ENCODE data around the gene ROMO1.
"Not testable (repeated sequence)": the region's sequence is repeated elsewhere in the genome, so short reads cannot be mapped to it uniquely, and the experiment has no call there.

The ROMO1 gene

GRCh38 chr20:35729836-35730582, 30.8 kb downstream of the ROMO1 start:
- no peak for DNase-seq (ENCODE audit: low read depth, low spot score)

- DNase-seq (ENCODE audit: low read depth, low spot score), result no peak
These were observed 31.6 kb downstream of the ROMO1 start for GRCh38 chr20:35730583-35731468.

- no peak for DNase-seq (ENCODE audit: low read depth, low spot score)
These were observed 32.2 kb downstream of the ROMO1 start for GRCh38 chr20:35731469-35731788.

- DNase-seq (ENCODE audit: low read depth, low spot score), result no peak
These were observed 32.8 kb downstream of the ROMO1 start for GRCh38 chr20:35731862-35732643.

GRCh38 chr20:35732644-35732982, 33.4 kb downstream of the ROMO1 start:
- DNase-seq (ENCODE audit: low read depth, low spot score), result no peak

GRCh38 chr20:35734374-35734773, 35.2 kb downstream of the ROMO1 start:
- DNase-seq (ENCODE audit: low read depth, low spot score), result no peak

GRCh38 chr20:35734777-35735649, 35.8 kb downstream of the ROMO1 start:
- DNase-seq (ENCODE audit: low read depth, low spot score), result no peak

- no peak for DNase-seq (ENCODE audit: low read depth, low spot score)
These were observed 36.7 kb downstream of the ROMO1 start for GRCh38 chr20:35735826-35736470.

- DNase-seq (ENCODE audit: low read depth, low spot score), result no peak
These were observed 38.7 kb downstream of the ROMO1 start for GRCh38 chr20:35737865-35738333.

GRCh38 chr20:35738410-35739179, 39.4 kb downstream of the ROMO1 start:
- no peak for DNase-seq (ENCODE audit: low read depth, low spot score)

- DNase-seq (ENCODE audit: low read depth, low spot score), result no peak
These were observed 40.3 kb downstream of the ROMO1 start for GRCh38 chr20:35739294-35740163.

- peak; percentile 99 for DNase-seq (ENCODE audit: low read depth, low spot score)
These were observed 42.9 kb downstream of the ROMO1 start, which contains the start of gene RBM39 for GRCh38 chr20:35741892-35742740. Gene RBM39 (minus strand): TSS chr20:35742260. CDS start chr20:35740874, 1,386 bp downstream.

GRCh38 chr20:35742741-35743523, 43.7 kb downstream of the ROMO1 start:
- DNase-seq (ENCODE audit: low read depth, low spot score), result no peak

GRCh38 chr20:35743693-35744491, 44.7 kb downstream of the ROMO1 start:
- no peak for DNase-seq (ENCODE audit: low read depth, low spot score)

- not testable (repeated sequence) for DNase-seq (ENCODE audit: low read depth, low spot score)
These were observed 45.3 kb downstream of the ROMO1 start for GRCh38 chr20:35744492-35744841.
